Thyroid gland (tissue), 4 donors: Measurements from ENCODE around the gene IL17RD.

Experiments used
- CTCF ChIP-seq, 6 experiments: fragments of 200-600 bp in 3 of 6; fragments of 450-650 bp in 3 of 6; sonication (generic) in 3 of 6; IDR thresholded peaks; one replicate each; pipeline ENCODE4 v1.5.1; 2016 to 2019; ENCODE audit warnings: antibody characterized with exemption in 6 of 6, mild to moderate bottlenecking in 2 of 6, inconsistent platforms in 1 of 6, moderate library complexity in 1 of 6
- POLR2A ChIP-seq, 2 donors: fragments of 450-650 bp; IDR thresholded peaks; one replicate each; pipeline ENCODE4 v1.6.1; 2017; ENCODE audit warnings: antibody characterized with exemption in 2 of 2, mild to moderate bottlenecking in 2 of 2, moderate library complexity in 1 of 2

GRCh38 chr3:57046101-57046765 lies 118.9 kb downstream of the IL17RD start:
- TF ChIP-seq CTCF (IDR thresholded peaks at IDR 0.05) (no peak), POLR2A (IDR thresholded peaks at IDR 0.05) (no peak)
